ENCODE results near the gene RIPOR3.

DNA sequence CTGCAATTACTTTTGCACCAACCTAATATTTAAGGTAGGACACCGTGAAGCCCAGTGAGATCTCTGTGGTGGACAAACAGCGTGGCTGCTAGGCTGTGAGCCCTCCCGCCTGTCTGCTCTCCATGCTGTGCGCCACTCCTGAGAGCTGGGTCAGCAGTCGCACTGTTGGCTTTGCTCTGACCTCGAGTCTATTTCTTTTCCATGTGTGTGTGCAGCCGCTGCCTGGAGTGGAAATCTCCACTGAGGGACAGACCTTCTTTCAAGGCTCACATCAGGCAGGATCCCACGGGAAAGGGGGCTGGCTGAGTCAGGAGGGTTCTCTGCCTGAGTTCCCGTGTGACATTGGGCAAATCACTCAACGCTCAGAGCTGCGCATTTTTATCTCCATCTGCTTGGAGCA, 27.1 kb downstream of the RIPOR3 start:
- TF ChIP-seq, protein P1, sequence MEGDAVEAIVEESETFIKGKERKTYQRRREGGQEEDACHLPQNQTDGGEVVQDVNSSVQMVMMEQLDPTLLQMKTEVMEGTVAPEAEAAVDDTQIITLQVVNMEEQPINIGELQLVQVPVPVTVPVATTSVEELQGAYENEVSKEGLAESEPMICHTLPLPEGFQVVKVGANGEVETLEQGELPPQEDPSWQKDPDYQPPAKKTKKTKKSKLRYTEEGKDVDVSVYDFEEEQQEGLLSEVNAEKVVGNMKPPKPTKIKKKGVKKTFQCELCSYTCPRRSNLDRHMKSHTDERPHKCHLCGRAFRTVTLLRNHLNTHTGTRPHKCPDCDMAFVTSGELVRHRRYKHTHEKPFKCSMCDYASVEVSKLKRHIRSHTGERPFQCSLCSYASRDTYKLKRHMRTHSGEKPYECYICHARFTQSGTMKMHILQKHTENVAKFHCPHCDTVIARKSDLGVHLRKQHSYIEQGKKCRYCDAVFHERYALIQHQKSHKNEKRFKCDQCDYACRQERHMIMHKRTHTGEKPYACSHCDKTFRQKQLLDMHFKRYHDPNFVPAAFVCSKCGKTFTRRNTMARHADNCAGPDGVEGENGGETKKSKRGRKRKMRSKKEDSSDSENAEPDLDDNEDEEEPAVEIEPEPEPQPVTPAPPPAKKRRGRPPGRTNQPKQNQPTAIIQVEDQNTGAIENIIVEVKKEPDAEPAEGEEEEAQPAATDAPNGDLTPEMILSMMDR (IDR thresholded peaks at IDR 0.05) = no peak
- TF ChIP-seq BHLHE40 (IDR thresholded peaks at IDR 0.05; ENCODE audit: low read depth, low read length) (no peak), ESRRA (IDR thresholded peaks at IDR 0.05; ENCODE audit: borderline replicate concordance, low read length) (no peak), EP300 (IDR thresholded peaks at IDR 0.05) (no peak), CEBPB (IDR thresholded peaks at IDR 0.05) (no peak)
- TF ChIP-seq, protein P2, sequence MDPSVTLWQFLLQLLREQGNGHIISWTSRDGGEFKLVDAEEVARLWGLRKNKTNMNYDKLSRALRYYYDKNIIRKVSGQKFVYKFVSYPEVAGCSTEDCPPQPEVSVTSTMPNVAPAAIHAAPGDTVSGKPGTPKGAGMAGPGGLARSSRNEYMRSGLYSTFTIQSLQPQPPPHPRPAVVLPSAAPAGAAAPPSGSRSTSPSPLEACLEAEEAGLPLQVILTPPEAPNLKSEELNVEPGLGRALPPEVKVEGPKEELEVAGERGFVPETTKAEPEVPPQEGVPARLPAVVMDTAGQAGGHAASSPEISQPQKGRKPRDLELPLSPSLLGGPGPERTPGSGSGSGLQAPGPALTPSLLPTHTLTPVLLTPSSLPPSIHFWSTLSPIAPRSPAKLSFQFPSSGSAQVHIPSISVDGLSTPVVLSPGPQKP (IDR thresholded peaks at IDR 0.05; ENCODE audit: low read depth, low read length) = no peak
- TF ChIP-seq, protein P3, sequence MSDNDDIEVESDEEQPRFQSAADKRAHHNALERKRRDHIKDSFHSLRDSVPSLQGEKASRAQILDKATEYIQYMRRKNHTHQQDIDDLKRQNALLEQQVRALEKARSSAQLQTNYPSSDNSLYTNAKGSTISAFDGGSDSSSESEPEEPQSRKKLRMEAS (IDR thresholded peaks at IDR 0.05) = no peak
